ENCODE measurements around the gene GLYATL3. TPM values are rescaled to one million over a fixed set of nuclear protein-coding genes. Genes with fewer than 3 reads are reported as not detected.

GLYATL3 gene
- polyA plus RNA-seq, 1 donor (not counting 4 experiments of a cell fraction or from before 2014, with no cell fraction given), result not detected

- Histone ChIP-seq H3K4me2 (ENCODE audit: control insufficient read depth, extremely low read depth, insufficient read depth, low read depth, low read length) (peak overlapping the region; percentile 76), H3K36me3 (ENCODE audit: control insufficient read depth in 2 of 2, extremely low read depth in 1 of 2, insufficient read depth in 2 of 2, low read length in 2 of 2) (peaks cover 0 to 16% of the 10 kb centered on the region in 2 experiments), H3K9me1 (ENCODE audit: control insufficient read depth, extremely low read depth, insufficient read depth, low read length) (no peaks in the 10 kb centered on the region), H3K9me3 (ENCODE audit: control insufficient read depth, low read depth, low read length) (no peaks in the 10 kb centered on the region), H3K79me2 (ENCODE audit: control insufficient read depth, insufficient read depth, low read length) (peaks cover 34% of the 10 kb centered on the region), H3K4me3 (ENCODE audit: control insufficient read depth in 2 of 3, extremely low read depth in 1 of 3, insufficient read depth in 2 of 3, low read depth in 1 of 3, low read length in 3 of 3) (peak overlapping the region in 2 of 3 experiments; percentile 34 to 38), H3K9ac (ENCODE audit: control insufficient read depth, extremely low read depth, insufficient read depth, low read length) (peak overlapping the region; percentile 44), H3K27me3 (ENCODE audit: control insufficient read depth, extremely low read depth, insufficient read depth, low read length) (no peaks in the 10 kb centered on the region), H4K20me1 (ENCODE audit: control insufficient read depth, extremely low read depth, insufficient read depth, low read length) (no peaks in the 10 kb centered on the region), H2AFZ (ENCODE audit: control insufficient read depth, low read length) (no peak overlapping the region), H3K4me1 (ENCODE audit: control insufficient read depth, extremely low read depth, insufficient read depth, low read length) (peaks cover 32% of the 10 kb centered on the region), H3K27ac (ENCODE audit: control insufficient read depth, insufficient read depth, low read length) (peak overlapping the region; percentile 92)
- dilution Hi-C loops (cut with MboI; ENCODE audit: extremely low pct_ligation_motif_present, low sequenced_read_pairs), result no loop called here
- no peak for TF ChIP-seq EZH2 (IDR thresholded peaks at IDR 0.05; ENCODE audit: low read length)
- TF ChIP-seq, protein P1, sequence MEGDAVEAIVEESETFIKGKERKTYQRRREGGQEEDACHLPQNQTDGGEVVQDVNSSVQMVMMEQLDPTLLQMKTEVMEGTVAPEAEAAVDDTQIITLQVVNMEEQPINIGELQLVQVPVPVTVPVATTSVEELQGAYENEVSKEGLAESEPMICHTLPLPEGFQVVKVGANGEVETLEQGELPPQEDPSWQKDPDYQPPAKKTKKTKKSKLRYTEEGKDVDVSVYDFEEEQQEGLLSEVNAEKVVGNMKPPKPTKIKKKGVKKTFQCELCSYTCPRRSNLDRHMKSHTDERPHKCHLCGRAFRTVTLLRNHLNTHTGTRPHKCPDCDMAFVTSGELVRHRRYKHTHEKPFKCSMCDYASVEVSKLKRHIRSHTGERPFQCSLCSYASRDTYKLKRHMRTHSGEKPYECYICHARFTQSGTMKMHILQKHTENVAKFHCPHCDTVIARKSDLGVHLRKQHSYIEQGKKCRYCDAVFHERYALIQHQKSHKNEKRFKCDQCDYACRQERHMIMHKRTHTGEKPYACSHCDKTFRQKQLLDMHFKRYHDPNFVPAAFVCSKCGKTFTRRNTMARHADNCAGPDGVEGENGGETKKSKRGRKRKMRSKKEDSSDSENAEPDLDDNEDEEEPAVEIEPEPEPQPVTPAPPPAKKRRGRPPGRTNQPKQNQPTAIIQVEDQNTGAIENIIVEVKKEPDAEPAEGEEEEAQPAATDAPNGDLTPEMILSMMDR (optimal IDR thresholded peaks at IDR 0.05 in 1 of 3, IDR thresholded peaks at IDR 0.05 in 1 of 3, conservative IDR thresholded peaks at IDR 0.05 in 1 of 3; ENCODE audit: extremely low read depth in 1 of 3, insufficient read depth in 2 of 3, low read length in 3 of 3), result no peak
- DNase-seq (ENCODE audit: low read depth, low spot score) (peak; percentile 71), FAIRE-seq (peak; percentile 98)
These were observed 56.7 kb downstream of the GLYATL3 start for GRCh38 chr6:49556429-49556837.

DNA sequence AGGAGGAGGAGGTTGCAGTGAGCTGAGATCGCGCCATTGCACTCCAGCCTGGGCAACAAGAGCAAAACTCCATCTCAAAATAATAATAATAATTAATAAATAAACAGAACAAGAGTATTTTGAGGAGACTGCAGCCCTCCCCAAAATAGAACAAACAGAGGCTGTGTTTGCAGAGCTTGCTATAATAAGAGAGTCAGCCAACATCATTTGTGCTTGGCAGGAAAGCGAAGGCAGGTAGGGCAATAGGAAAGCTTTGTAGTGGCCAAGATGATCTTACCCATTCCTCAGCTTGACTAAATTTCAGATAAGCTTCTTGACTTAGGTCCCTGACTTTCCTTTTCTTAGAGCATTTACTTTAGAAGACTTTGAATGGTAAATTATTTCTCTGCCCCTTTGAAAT lies 57.5 kb downstream of the GLYATL3 start:
- Histone ChIP-seq H2AFZ (ENCODE audit: control insufficient read depth, low read length) (no peak overlapping the region), H3K4me2 (ENCODE audit: control insufficient read depth, extremely low read depth, insufficient read depth, low read depth, low read length) (no peak overlapping the region), H3K79me2 (ENCODE audit: control insufficient read depth, insufficient read depth, low read length) (peaks cover 27% of the 10 kb centered on the region), H3K9me1 (ENCODE audit: control insufficient read depth, extremely low read depth, insufficient read depth, low read length) (no peaks in the 10 kb centered on the region), H3K4me1 (ENCODE audit: control insufficient read depth, extremely low read depth, insufficient read depth, low read length) (peaks cover 32% of the 10 kb centered on the region), H3K27me3 (ENCODE audit: control insufficient read depth, extremely low read depth, insufficient read depth, low read length) (no peaks in the 10 kb centered on the region), H4K20me1 (ENCODE audit: control insufficient read depth, extremely low read depth, insufficient read depth, low read length) (no peaks in the 10 kb centered on the region), H3K9me3 (ENCODE audit: control insufficient read depth, low read depth, low read length) (no peaks in the 10 kb centered on the region), H3K9ac (ENCODE audit: control insufficient read depth, extremely low read depth, insufficient read depth, low read length) (no peak overlapping the region), H3K4me3 (ENCODE audit: control insufficient read depth in 2 of 3, extremely low read depth in 1 of 3, insufficient read depth in 2 of 3, low read depth in 1 of 3, low read length in 3 of 3) (no peak overlapping the region), H3K36me3 (ENCODE audit: control insufficient read depth in 2 of 2, extremely low read depth in 1 of 2, insufficient read depth in 2 of 2, low read length in 2 of 2) (peaks cover 1 to 16% of the 10 kb centered on the region in 2 experiments), H3K27ac (ENCODE audit: control insufficient read depth, insufficient read depth, low read length) (no peak overlapping the region)
- no peak for DNase-seq (ENCODE audit: low read depth, low spot score)
- dilution Hi-C loops (cut with MboI; ENCODE audit: extremely low pct_ligation_motif_present, low sequenced_read_pairs), result no loop called here
- no peak for TF ChIP-seq EZH2 (IDR thresholded peaks at IDR 0.05; ENCODE audit: low read length)
- TF ChIP-seq, protein P1 (optimal IDR thresholded peaks at IDR 0.05 in 1 of 3, IDR thresholded peaks at IDR 0.05 in 1 of 3, conservative IDR thresholded peaks at IDR 0.05 in 1 of 3; ENCODE audit: extremely low read depth in 1 of 3, insufficient read depth in 2 of 3, low read length in 3 of 3), result no peak
- no peak for FAIRE-seq

All from keratinocyte (primary cell).